DND-41 (cell line): Measurements from ENCODE around the gene LMX1B.

Experiments used
- ATAC-seq: fragments of 200-7000 bp; cut with Tn5 transposase; 3 replicates; pipeline ENCODE4 v1.9.1; 2021; ENCODE audit warnings: low read depth; ENCODE audit not compliant: insufficient read depth
- DNase-seq: peaks from one replicate; pipeline ENCODE4 v3.0.0-alpha.2; 2020
- H2AFZ ChIP-seq: 2 replicates; pipeline ENCODE4 v1.6.0; 2012; ENCODE audit warnings: low read depth, low read length
- H3K27ac ChIP-seq: 2 replicates; pipeline ENCODE4 v1.5.1; 2012; ENCODE audit warnings: low read length, inconsistent platforms
- H3K27me3 ChIP-seq: fragments of 200-600 bp; sonication (generic); 2 replicates; pipeline ENCODE4 v1.6.0; 2012; ENCODE audit warnings: low read length, mild to moderate bottlenecking, inconsistent platforms; ENCODE audit not compliant: insufficient read depth, poor library complexity
- H3K36me3 ChIP-seq: 2 replicates; pipeline ENCODE4 v1.5.1; 2012; ENCODE audit warnings: low read length, inconsistent platforms; ENCODE audit not compliant: insufficient read depth
- H3K4me1 ChIP-seq: 2 replicates; pipeline ENCODE4 v1.5.1; 2012; ENCODE audit warnings: mild to moderate bottlenecking, low read length; ENCODE audit not compliant: insufficient read depth
- H3K4me2 ChIP-seq: 2 replicates; pipeline ENCODE4 v1.6.0; 2012; ENCODE audit warnings: mild to moderate bottlenecking, moderate library complexity, low read length, inconsistent platforms; ENCODE audit not compliant: insufficient read depth
- H3K4me3 ChIP-seq, 2 experiments: fragments of 200-600 bp in 1 of 2; shearing (Covaris generic) in 1 of 2; 2 replicates each; pipeline ENCODE4 v1.5.1; 2012 to 2016; ENCODE audit warnings: inconsistent platforms in 2 of 2, low read length in 2 of 2, mild to moderate bottlenecking in 2 of 2, low read depth in 1 of 2, moderate library complexity in 1 of 2
- H3K79me2 ChIP-seq: 2 replicates; pipeline ENCODE4 v1.6.0; 2012; ENCODE audit warnings: low read length, inconsistent platforms; ENCODE audit not compliant: insufficient read depth
- H3K9ac ChIP-seq: 2 replicates; pipeline ENCODE4 v1.6.0; 2012; ENCODE audit warnings: low read depth, mild to moderate bottlenecking, inconsistent platforms, low read length, moderate library complexity
- H3K9me3 ChIP-seq: 2 replicates; pipeline ENCODE4 v1.5.1; 2012; ENCODE audit warnings: low read length, moderate library complexity, mild to moderate bottlenecking, inconsistent platforms; ENCODE audit not compliant: insufficient read depth, severe bottlenecking
- H4K20me1 ChIP-seq: 2 replicates; pipeline ENCODE4 v1.6.0; 2012; ENCODE audit warnings: low read length; ENCODE audit not compliant: insufficient read depth
- EZH2 ChIP-seq: IDR thresholded peaks from 3 replicates; pipeline ENCODE4 v1.6.1; 2012; ENCODE audit warnings: borderline replicate concordance, low read depth, mild to moderate bottlenecking, moderate library complexity, low read length, inconsistent platforms; ENCODE audit not compliant: severe bottlenecking
- TF ChIP-seq, protein P1 (sequence below): IDR thresholded peaks from 2 replicates; pipeline ENCODE4 v1.5.1; 2012; ENCODE audit warnings: borderline replicate concordance, low read length, moderate library complexity, mild to moderate bottlenecking; ENCODE audit not compliant: poor library complexity, severe bottlenecking; ENCODE audit errors: extremely low read depth

LMX1B gene

GRCh38 chr9:126611193-126611591 is 2.5 kb upstream of the LMX1B start:
- Histone ChIP-seq H4K20me1 (no peaks in the 10 kb centered on the region), H3K4me3 (no peak overlapping the region), H3K4me1 (no peaks in the 10 kb centered on the region), H3K79me2 (no peaks in the 10 kb centered on the region), H3K27ac (no peak overlapping the region), H3K9ac (no peak overlapping the region), H3K36me3 (no peaks in the 10 kb centered on the region), H2AFZ (no peak overlapping the region), H3K4me2 (no peak overlapping the region), H3K9me3 (no peaks in the 10 kb centered on the region), H3K27me3 (no peaks in the 10 kb centered on the region)
- no peak for ATAC-seq
- TF ChIP-seq, protein P1, sequence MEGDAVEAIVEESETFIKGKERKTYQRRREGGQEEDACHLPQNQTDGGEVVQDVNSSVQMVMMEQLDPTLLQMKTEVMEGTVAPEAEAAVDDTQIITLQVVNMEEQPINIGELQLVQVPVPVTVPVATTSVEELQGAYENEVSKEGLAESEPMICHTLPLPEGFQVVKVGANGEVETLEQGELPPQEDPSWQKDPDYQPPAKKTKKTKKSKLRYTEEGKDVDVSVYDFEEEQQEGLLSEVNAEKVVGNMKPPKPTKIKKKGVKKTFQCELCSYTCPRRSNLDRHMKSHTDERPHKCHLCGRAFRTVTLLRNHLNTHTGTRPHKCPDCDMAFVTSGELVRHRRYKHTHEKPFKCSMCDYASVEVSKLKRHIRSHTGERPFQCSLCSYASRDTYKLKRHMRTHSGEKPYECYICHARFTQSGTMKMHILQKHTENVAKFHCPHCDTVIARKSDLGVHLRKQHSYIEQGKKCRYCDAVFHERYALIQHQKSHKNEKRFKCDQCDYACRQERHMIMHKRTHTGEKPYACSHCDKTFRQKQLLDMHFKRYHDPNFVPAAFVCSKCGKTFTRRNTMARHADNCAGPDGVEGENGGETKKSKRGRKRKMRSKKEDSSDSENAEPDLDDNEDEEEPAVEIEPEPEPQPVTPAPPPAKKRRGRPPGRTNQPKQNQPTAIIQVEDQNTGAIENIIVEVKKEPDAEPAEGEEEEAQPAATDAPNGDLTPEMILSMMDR: no peak
- no peak for TF ChIP-seq EZH2
- no peak for DNase-seq

DNA sequence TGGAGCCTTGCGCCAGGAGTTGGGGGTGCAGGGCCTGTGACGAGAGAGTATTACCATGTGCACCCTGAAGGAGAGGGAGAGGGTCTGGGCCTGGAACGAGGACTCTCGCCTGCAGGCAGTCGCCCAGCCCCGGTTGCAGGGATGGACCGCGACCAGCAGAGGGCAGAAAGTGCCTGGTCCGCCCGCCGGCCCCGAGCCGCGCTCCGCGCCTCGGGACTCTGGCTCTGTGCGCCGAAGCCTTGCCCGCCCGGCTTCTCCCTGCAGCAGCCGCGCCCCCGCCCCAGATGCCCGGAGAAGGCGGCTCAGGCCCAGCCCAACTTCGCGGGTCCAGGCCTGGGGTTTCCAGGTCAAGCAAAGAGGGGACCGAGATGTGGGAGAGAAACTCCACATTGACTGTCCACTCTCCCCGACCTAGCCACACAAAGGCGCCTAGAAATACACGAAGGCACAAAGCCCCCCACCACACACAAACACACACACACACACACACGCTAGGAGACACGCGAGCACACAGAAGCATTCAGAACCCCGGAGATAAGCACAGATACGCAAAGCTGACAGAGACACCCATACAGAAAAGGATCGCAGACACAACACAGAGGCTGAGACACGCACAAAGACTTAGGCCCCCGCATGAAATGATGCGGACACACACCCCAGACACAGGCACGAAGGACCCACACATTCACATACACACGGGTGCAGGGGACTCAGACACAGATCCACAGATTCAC is 2.0 kb upstream of the LMX1B start:
- peak; percentile 35; the same call in 1 of the 3 replicates for ATAC-seq
- no peaks in the 10 kb centered on the region for H3K27me3 ChIP-seq
- H3K4me2 ChIP-seq: no peak overlapping the region
- no peaks in the 10 kb centered on the region for H3K36me3 ChIP-seq
- no peaks in the 10 kb centered on the region for H4K20me1 ChIP-seq
- DNase-seq: peak; percentile 29
- H3K27ac ChIP-seq: no peak overlapping the region
- TF ChIP-seq, protein P1: peak; percentile 41
- no peak for TF ChIP-seq EZH2
- H3K79me2 ChIP-seq: no peaks in the 10 kb centered on the region
- no peak overlapping the region for H2AFZ ChIP-seq
- H3K4me3 ChIP-seq: no peak overlapping the region
- H3K9me3 ChIP-seq: no peaks in the 10 kb centered on the region
- no peak overlapping the region for H3K9ac ChIP-seq
- no peaks in the 10 kb centered on the region for H3K4me1 ChIP-seq

DNA sequence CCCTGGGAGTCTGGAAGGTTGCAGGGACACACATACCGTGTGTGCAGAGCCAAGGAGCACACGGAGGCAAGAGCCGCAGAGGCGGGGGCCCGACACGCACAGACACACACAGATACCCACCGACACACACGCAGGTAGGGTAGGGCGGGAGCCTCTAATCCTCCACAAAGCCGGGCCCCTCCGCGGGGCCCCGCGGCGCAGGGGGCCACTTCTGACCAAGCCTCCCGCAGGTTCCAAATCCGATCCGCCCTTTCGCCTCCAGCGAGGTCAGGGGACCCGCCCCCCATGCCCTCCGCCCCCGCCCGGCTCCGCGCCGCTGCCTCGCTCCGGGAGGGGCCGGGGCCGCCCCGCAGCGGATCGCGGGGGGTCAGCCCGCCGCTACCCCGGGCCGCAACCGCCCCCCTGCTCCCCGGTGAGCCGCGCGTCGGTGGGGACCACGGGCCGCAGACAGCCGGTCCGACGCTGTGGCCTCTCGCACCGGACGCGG is 1.4 kb upstream of the LMX1B start:
- Histone ChIP-seq H3K27me3 (no peaks in the 10 kb centered on the region), H3K79me2 (no peaks in the 10 kb centered on the region), H3K36me3 (no peaks in the 10 kb centered on the region), H3K27ac (no peak overlapping the region), H2AFZ (no peak overlapping the region), H3K4me1 (no peaks in the 10 kb centered on the region), H4K20me1 (no peaks in the 10 kb centered on the region), H3K4me3 (no peak overlapping the region), H3K9me3 (no peaks in the 10 kb centered on the region), H3K4me2 (no peak overlapping the region), H3K9ac (no peak overlapping the region)
- TF ChIP-seq EZH2: no peak
- TF ChIP-seq, protein P1: no peak
- no peak for DNase-seq
- ATAC-seq: no peak
